T-cell (primary cell): ENCODE measurements around the gene LYL1. TPM values are rescaled to one million over a fixed set of nuclear protein-coding genes. Genes with fewer than 3 reads are reported as not detected.

Experiments
- ATAC-seq, 4 experiments: fragments of 200-7000 bp in 3 of 4; fragments of 150-1000 bp in 1 of 4; cut with Tn5 transposase; replicated peaks in 1 of 4; 1 replicate in 3 of 4; 2 replicates in 1 of 4; pipeline ENCODE4 v1.10.0; 2021; ENCODE audit warnings: moderate library complexity in 3 of 4, mild to moderate bottlenecking in 2 of 4, moderate number of reproducible peaks in 1 of 4
- CTCF ChIA-PET, 2 donors: fragments of 300-600 bp; sonication (Branson Sonifier 250); formaldehyde crosslinking; loops; one replicate each; lab custom pipeline; 2022; ENCODE audit warnings: antibody characterized with exemption in 2 of 2; lab: Charles Lee
- POLR2A ChIA-PET, 2 donors: fragments of 300-600 bp; sonication (Branson Sonifier 250); formaldehyde crosslinking; loops; one replicate each; lab custom pipeline; 2022; ENCODE audit warnings: antibody characterized with exemption in 2 of 2; lab: Charles Lee
- DNase-seq, 35 experiments: peaks; one replicate each; pipeline versions ENCODE4 v3.0.0 to v3.0.0-alpha.2; 2013 to 2023
- H3K27ac ChIP-seq: one replicate; pipeline ENCODE4 v1.5.1; 2013; ENCODE audit warnings: low read length
- H3K27me3 ChIP-seq, 2 experiments: replicated peaks in 1 of 2; 1 replicate in 1 of 2; 2 replicates in 1 of 2; pipeline versions ENCODE4 v1.6.1 to v1.7.0; 2013; ENCODE audit warnings: low read length in 1 of 2, mixed read lengths in 1 of 2; ENCODE audit not compliant: control insufficient read depth in 2 of 2, insufficient read depth in 2 of 2; ENCODE audit errors: extremely low read depth in 1 of 2
- H3K36me3 ChIP-seq, 2 donors: 1 replicate in 1 of 2; 2 replicates in 1 of 2; pipeline versions ENCODE4 v1.6.1 to v1.7.0; 2013; ENCODE audit warnings: low read length in 1 of 2; ENCODE audit not compliant: control insufficient read depth in 2 of 2, insufficient read depth in 1 of 2; ENCODE audit errors: extremely low read depth in 1 of 2
- H3K4me1 ChIP-seq, 2 experiments: 1 replicate in 1 of 2; 2 replicates in 1 of 2; pipeline versions ENCODE4 v1.6.1 to v1.7.0; 2013; ENCODE audit warnings: low read length in 2 of 2, mixed read lengths in 1 of 2; ENCODE audit not compliant: insufficient read depth in 2 of 2, control insufficient read depth in 1 of 2; ENCODE audit errors: extremely low read depth in 1 of 2
- H3K4me3 ChIP-seq, 2 donors: 1 replicate in 1 of 2; 2 replicates in 1 of 2; pipeline versions ENCODE4 v1.5.1 to v1.7.0; 2013; ENCODE audit warnings: mild to moderate bottlenecking in 2 of 2, low read length in 1 of 2, moderate library complexity in 1 of 2; ENCODE audit not compliant: control insufficient read depth in 1 of 2; ENCODE audit errors: extremely low read depth in 1 of 2
- H3K9me3 ChIP-seq: 2 replicates; pipeline ENCODE4 v1.7.0; 2013
- H3K27ac Mint-ChIP-seq, 2 donors: one replicate each; pipeline ENCODE4 v1.8.0; 2020 to 2021; ENCODE audit warnings: mild to moderate bottlenecking in 2 of 2, mixed read lengths in 2 of 2
- H3K27me3 Mint-ChIP-seq, 2 donors: one replicate each; pipeline ENCODE4 v1.8.0; 2021 to 2022; ENCODE audit warnings: mixed read lengths in 2 of 2
- H3K36me3 Mint-ChIP-seq: one replicate; pipeline ENCODE4 v1.8.0; 2021; ENCODE audit warnings: mixed read lengths
- H3K4me1 Mint-ChIP-seq, 3 donors: one replicate each; pipeline ENCODE4 v1.8.0; 2020 to 2022; ENCODE audit warnings: mixed read lengths in 3 of 3, mild to moderate bottlenecking in 1 of 3
- H3K4me3 Mint-ChIP-seq, 3 donors: one replicate each; pipeline ENCODE4 v1.8.0; 2020 to 2022; ENCODE audit warnings: mild to moderate bottlenecking in 3 of 3, mixed read lengths in 3 of 3, moderate library complexity in 3 of 3
- H3K9me3 Mint-ChIP-seq, 3 donors: one replicate each; pipeline ENCODE4 v1.8.0; 2020 to 2022; ENCODE audit warnings: mixed read lengths in 3 of 3
- WGBS: methylation state at CpG from one replicate; pipeline ENCODE4 v1.1.5; 2013; ENCODE audit warnings: missing lambda C conversion rate; ENCODE audit not compliant: insufficient coverage; 5-methylcytosine and 5-hydroxymethylcytosine counted together
- total RNA-seq, 35 experiments: library from RNA in 6 of 35; stranded (reverse) in 6 of 35; fragments of 120-200 nt in 1 of 35; gene quantifications; one replicate each; pipeline versions ENCODE4 v1.2.1 to v1.2.4 and lab custom pipeline; 2013 to 2026

The LYL1 gene
- total RNA-seq, 5 donors from 2014 or later (not counting 1 experiment from before 2014, with no cell fraction given): 3.4 to 20.6 (median 15.4) TPM

DNA sequence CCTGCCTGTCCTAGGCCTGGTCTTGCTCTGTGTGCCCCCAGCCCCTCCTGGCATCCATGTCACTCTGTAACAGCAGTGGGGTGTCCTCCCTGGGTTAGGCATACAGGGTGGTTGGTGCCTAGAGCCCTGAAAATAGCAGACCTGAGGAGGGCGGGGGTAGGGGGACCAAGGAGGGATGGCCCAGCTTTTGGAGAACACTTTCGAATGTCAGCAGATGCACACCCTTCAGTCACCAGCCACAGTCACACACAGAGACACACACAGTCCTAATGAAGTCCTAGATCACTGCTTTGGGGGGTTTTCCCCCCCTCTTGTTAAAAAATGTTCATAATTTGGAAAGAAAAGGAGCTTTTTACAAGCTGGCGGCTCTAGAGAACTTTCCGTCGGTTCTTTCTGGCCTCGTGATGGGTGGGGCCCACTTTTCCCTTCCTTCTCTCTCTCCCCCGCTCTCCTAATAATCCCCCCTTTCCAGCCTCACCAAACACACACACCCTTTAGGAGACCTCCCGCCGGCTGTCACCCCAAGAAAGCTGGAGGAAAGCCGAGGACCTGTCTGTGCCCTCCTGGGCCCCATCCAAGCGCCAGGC lies 47.9 kb downstream of the LYL1 start:
- no peak for ATAC-seq
- CTCF ChIA-PET: no interaction called here
- H3K27ac ChIP-seq: no peak overlapping the region

DNA sequence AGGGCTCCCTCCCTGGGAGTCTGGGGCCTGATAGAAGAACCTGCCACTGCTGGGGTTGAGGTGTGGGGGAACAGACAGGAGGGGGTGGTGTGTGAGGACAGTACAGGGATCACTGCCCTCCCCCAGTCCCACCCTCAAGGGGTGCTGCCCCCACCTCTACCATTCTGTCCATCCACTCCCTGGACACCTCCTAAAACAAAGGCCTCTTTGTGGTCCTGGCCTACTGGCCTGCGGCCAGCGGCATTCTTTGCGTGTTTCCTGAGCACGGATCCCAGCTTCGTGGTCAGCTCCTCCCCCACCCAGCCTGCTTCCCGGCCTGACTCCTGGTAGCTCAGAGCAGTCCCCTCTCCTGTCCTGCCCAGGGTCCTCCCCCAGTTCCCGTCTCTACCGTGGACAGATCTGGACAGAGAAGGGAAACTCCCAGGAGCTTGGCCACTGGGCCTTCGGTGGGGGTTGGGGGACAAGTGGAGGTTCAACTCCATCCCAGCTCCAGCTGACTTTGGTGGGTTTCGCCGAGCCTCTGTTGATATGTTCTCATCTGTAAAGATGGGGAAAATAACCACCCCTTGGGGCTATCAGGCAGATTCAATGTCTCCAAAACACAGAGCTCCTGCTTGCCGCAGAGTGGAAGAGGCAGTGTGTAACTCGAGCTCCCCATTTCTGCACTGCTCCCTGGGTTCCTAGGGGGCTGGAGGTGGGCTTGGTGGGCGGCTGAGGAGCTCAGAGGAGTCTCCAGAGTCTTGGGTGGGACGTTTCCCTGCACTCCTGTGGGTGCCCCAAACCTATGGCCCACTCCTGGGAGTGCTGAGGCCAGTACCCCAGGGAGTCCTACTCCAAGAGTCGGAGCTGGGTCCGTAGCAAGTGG lies 48.7 kb downstream of the LYL1 start:
- H3K27ac Mint-ChIP-seq: no peak overlapping the region
- no peak for DNase-seq
- H3K36me3 ChIP-seq: no peaks in the 10 kb centered on the region
- H3K4me3 ChIP-seq: no peak overlapping the region
- peaks cover 3 to 11% of the 10 kb centered on the region in 2 experiments for H3K4me1 ChIP-seq
- no peak overlapping the region for H3K4me3 Mint-ChIP-seq
- ChIA-PET POLR2A (no interaction called here), CTCF (no interaction called here)
- peaks cover 10 to 15% (median 14%) of the 10 kb centered on the region in 3 donors for H3K4me1 Mint-ChIP-seq
- no peak for ATAC-seq
- H3K9me3 Mint-ChIP-seq: no peaks in the 10 kb centered on the region
- H3K27me3 Mint-ChIP-seq: peaks cover 3 to 11% of the 10 kb centered on the region in 2 donors
- 77% methylated on average over 9 of the region's 17 CpGs for WGBS
- H3K9me3 ChIP-seq: no peaks in the 10 kb centered on the region
- H3K36me3 Mint-ChIP-seq: no peaks in the 10 kb centered on the region
- no peak overlapping the region for H3K27ac ChIP-seq
- H3K27me3 ChIP-seq: peaks cover 0 to 57% of the 10 kb centered on the region in 2 experiments

More for the DNA sequence above, 47.9 kb downstream of the LYL1 start:
- Histone ChIP-seq H3K4me1 (peaks cover 3 to 11% of the 10 kb centered on the region in 2 experiments), H3K4me3 (no peak overlapping the region), H3K9me3 (no peaks in the 10 kb centered on the region), H3K27me3 (peaks cover 0 to 62% of the 10 kb centered on the region in 2 experiments), H3K36me3 (no peaks in the 10 kb centered on the region)
- POLR2A ChIA-PET: interaction anchor here in 1 of 2 donors (0.6 kb wide), 1 partner anchor 24 kb away, joined by 4 read pairs; no protein-coding TSS in a partner anchor
- WGBS: 87% methylated on average over 9 of the region's 11 CpGs
- H3K9me3 Mint-ChIP-seq: no peaks in the 10 kb centered on the region
- no peak overlapping the region for H3K27ac Mint-ChIP-seq
- no peaks in the 10 kb centered on the region for H3K36me3 Mint-ChIP-seq
- no peak overlapping the region for H3K4me3 Mint-ChIP-seq
- peaks cover 10 to 15% (median 14%) of the 10 kb centered on the region in 3 donors for H3K4me1 Mint-ChIP-seq
- DNase-seq: no peak
- peaks cover 3 to 14% of the 10 kb centered on the region in 2 donors for H3K27me3 Mint-ChIP-seq

DNA sequence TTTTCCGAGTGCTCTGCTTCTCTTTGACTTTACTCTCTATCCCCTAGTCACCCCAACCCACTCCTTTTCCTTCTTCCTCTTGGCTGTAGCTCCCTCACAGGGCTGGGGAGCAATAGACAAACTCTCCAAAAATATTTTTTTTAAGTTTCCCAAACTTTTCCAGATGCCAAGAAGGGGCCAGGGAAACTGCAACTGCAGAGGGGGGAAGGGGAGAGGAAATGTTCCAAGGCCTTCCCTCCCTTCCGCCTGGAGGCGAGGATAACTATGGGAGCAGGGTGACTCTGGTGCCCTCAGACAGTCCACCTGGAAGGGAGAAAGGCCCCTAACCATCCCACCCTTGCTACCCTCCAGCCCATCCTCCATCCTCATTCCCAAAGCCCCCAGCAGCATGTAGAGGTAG lies 49.4 kb downstream of the LYL1 start:
- peaks cover 3 to 11% of the 10 kb centered on the region in 2 experiments for H3K4me1 ChIP-seq
- WGBS: 90% methylated on average over 1 of the region's 3 CpGs
- no peak overlapping the region for H3K4me3 ChIP-seq
- DNase-seq: no peak
- CTCF ChIA-PET: interaction anchor here in 1 of 2 donors (0.6 kb wide), 1 partner anchor 9 kb away, joined by 3 read pairs; no protein-coding TSS in a partner anchor
- no peaks in the 10 kb centered on the region for H3K9me3 ChIP-seq
- no peak overlapping the region for H3K4me3 Mint-ChIP-seq
- peaks cover 10 to 15% (median 14%) of the 10 kb centered on the region in 3 donors for H3K4me1 Mint-ChIP-seq
- POLR2A ChIA-PET: no interaction called here
- peaks cover 0 to 57% of the 10 kb centered on the region in 2 experiments for H3K27me3 ChIP-seq
- H3K27ac ChIP-seq: no peak overlapping the region
- H3K27me3 Mint-ChIP-seq: peaks cover 3 to 12% of the 10 kb centered on the region in 2 donors
- H3K27ac Mint-ChIP-seq: no peak overlapping the region
- no peak for ATAC-seq
- H3K36me3 ChIP-seq: no peaks in the 10 kb centered on the region
- no peaks in the 10 kb centered on the region for H3K9me3 Mint-ChIP-seq
- H3K36me3 Mint-ChIP-seq: no peaks in the 10 kb centered on the region

GRCh38 chr19:13052447-13053175 lies 50.0 kb downstream of the LYL1 start:
- Mint-ChIP-seq H3K27me3 (peaks cover 3 to 13% of the 10 kb centered on the region in 2 donors), H3K9me3 (no peaks in the 10 kb centered on the region), H3K4me3 (no peak overlapping the region), H3K4me1 (peaks cover 10 to 15% (median 14%) of the 10 kb centered on the region in 3 donors), H3K27ac (no peak overlapping the region), H3K36me3 (no peaks in the 10 kb centered on the region)
- ATAC-seq (no peak), DNase-seq (no peak)
- 78% methylated on average over 5 of the region's 12 CpGs for WGBS
- Histone ChIP-seq H3K27me3 (peaks cover 0 to 57% of the 10 kb centered on the region in 2 experiments), H3K27ac (no peak overlapping the region), H3K4me3 (no peak overlapping the region), H3K4me1 (peaks cover 3 to 11% of the 10 kb centered on the region in 2 experiments), H3K9me3 (no peaks in the 10 kb centered on the region), H3K36me3 (no peaks in the 10 kb centered on the region)
- CTCF ChIA-PET: interaction anchor here in 1 of 2 donors (0.6 kb wide), 1 partner anchor 9 kb away, joined by 3 read pairs; no protein-coding TSS in a partner anchor
- POLR2A ChIA-PET: no interaction called here

- POLR2A ChIA-PET: no interaction called here
- no peak overlapping the region for H3K27ac Mint-ChIP-seq
- CTCF ChIA-PET: interaction anchor here in 1 of 2 donors (0.6 kb wide), 1 partner anchor 9 kb away, joined by 3 read pairs; no protein-coding TSS in a partner anchor
- H3K27me3 Mint-ChIP-seq: peaks cover 3 to 13% of the 10 kb centered on the region in 2 donors
- ATAC-seq (peak in 3 of 4 experiments; percentile 52 to 73 (median 57)), DNase-seq (peak in 9 of 35 experiments; percentile 4 to 36 (median 13))
- Histone ChIP-seq H3K4me1 (peaks cover 3 to 11% of the 10 kb centered on the region in 2 experiments), H3K36me3 (no peaks in the 10 kb centered on the region), H3K27me3 (peaks cover 0 to 51% of the 10 kb centered on the region in 2 experiments), H3K4me3 (peak overlapping the region in 1 of 2 donors; percentile 10), H3K27ac (no peak overlapping the region), H3K9me3 (no peaks in the 10 kb centered on the region)
- H3K36me3 Mint-ChIP-seq: no peaks in the 10 kb centered on the region
- H3K9me3 Mint-ChIP-seq: no peaks in the 10 kb centered on the region
- 13% methylated on average over 23 of the region's 23 CpGs for WGBS
- H3K4me3 Mint-ChIP-seq: peak overlapping the region; percentile 41 to 70 (median 60)
- H3K4me1 Mint-ChIP-seq: peaks cover 10 to 15% (median 14%) of the 10 kb centered on the region in 3 donors
These were observed 51.0 kb downstream of the LYL1 start for GRCh38 chr19:13051557-13052165.
